ENCODE results near the gene TLDC2. TPM values are rescaled to one million over a fixed set of nuclear protein-coding genes. Genes with fewer than 3 reads are reported as not detected.
A peak's percentile ranks its signal among the peaks of the same experiment; 100 is the strongest.
"Not testable (repeated sequence)": the region's sequence is repeated elsewhere in the genome, so short reads cannot be mapped to it uniquely, and the experiment has no call there.

TLDC2 gene
- total RNA-seq, 1 experiment from 2014 or later = 0.17 TPM

DNA sequence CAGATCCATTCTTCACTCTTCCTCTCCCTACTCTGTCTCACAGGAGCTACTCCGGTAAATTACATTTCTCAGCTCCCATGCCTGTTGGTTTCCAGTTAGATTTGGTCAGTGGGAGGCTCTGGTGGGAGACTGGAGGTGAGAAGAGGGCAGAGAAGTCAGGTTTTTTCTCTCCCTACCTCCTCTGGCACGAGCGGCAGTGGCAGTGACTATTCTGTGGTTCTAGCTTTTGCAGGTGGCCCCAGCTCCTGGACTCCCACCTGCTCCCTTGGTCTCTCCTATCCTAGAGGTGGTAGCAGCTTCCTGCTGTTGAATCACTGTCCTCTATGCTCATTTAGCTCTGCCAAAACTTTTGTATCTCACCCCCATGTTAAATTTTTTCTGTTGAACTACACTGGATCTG is 17.9 kb downstream of the TLDC2 start:
- peaks cover 3% of the 10 kb centered on the region; the same call in 1 of the 2 replicates for H3K4me1 Mint-ChIP-seq
- H3K9me3 Mint-ChIP-seq = no peaks in the 10 kb centered on the region
- ATAC-seq = no peak
- no peak overlapping the region for H3K4me3 Mint-ChIP-seq
- peaks cover 9% of the 10 kb centered on the region for H3K36me3 Mint-ChIP-seq
- ChIA-PET CTCF (interaction anchor here (0.7 to 1.8 kb wide), 4 partner anchors 85 to 134 kb away, joined by 3 to 5 read pairs (median 4); partner anchors contain the start of gene DSN1), POLR2A (no interaction called here)
- DNase-seq (ENCODE audit: low spot score) = no peak
- H3K27me3 Mint-ChIP-seq (ENCODE audit: low read depth) = no peaks in the 10 kb centered on the region
- H3K27ac Mint-ChIP-seq = no peak overlapping the region
- TF ChIP-seq TEAD1 (CRISPR knock-in tag; IDR thresholded peaks at IDR 0.05) (no peak), TP53 (CRISPR knock-in tag; IDR thresholded peaks at IDR 0.05) (no peak)

DNA sequence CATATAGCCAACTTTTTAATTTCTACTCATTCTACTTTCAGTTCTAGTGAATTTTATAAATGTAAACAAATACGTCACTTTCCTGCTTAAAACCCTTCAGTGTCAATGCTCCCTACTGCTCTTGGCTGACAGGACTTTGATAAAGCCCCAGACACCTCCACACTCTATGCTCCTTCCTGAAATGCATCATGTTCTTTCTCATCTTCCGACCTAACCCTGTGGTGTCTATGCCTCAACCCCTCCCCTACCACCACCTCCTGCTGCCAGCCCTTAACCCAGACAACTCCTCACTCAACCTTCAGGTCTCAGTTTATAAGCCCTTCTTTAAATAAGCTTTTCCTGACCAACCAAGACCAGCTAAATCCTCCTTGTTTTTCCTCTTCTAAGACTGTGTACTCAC is 19.1 kb downstream of the TLDC2 start:
- Mint-ChIP-seq H3K27me3 (ENCODE audit: low read depth) (no peaks in the 10 kb centered on the region), H3K9me3 (no peaks in the 10 kb centered on the region), H3K4me3 (no peak overlapping the region), H3K27ac (no peak overlapping the region), H3K36me3 (peaks cover 14% of the 10 kb centered on the region), H3K4me1 (peaks cover under 1% of the 10 kb centered on the region; the same call in 1 of the 2 replicates)
- ChIA-PET POLR2A (no interaction called here), CTCF (interaction anchor here (0.6 to 1.8 kb wide), 2 partner anchors 86 to 89 kb away, joined by 4 read pairs; no protein-coding TSS in a partner anchor)
- TF ChIP-seq GRHL2 (CRISPR knock-in tag; IDR thresholded peaks at IDR 0.05; ENCODE audit: insufficient replicate concordance, severe bottlenecking) (no peak), ZNF138 (CRISPR knock-in tag; conservative IDR thresholded peaks at IDR 0.05) (no peak)
- TF ChIP-seq, protein P1, sequence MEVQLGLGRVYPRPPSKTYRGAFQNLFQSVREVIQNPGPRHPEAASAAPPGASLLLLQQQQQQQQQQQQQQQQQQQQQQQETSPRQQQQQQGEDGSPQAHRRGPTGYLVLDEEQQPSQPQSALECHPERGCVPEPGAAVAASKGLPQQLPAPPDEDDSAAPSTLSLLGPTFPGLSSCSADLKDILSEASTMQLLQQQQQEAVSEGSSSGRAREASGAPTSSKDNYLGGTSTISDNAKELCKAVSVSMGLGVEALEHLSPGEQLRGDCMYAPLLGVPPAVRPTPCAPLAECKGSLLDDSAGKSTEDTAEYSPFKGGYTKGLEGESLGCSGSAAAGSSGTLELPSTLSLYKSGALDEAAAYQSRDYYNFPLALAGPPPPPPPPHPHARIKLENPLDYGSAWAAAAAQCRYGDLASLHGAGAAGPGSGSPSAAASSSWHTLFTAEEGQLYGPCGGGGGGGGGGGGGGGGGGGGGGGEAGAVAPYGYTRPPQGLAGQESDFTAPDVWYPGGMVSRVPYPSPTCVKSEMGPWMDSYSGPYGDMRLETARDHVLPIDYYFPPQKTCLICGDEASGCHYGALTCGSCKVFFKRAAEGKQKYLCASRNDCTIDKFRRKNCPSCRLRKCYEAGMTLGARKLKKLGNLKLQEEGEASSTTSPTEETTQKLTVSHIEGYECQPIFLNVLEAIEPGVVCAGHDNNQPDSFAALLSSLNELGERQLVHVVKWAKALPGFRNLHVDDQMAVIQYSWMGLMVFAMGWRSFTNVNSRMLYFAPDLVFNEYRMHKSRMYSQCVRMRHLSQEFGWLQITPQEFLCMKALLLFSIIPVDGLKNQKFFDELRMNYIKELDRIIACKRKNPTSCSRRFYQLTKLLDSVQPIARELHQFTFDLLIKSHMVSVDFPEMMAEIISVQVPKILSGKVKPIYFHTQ (CRISPR knock-in tag; IDR thresholded peaks at IDR 0.05) = no peak
- TF ChIP-seq, protein P2, sequence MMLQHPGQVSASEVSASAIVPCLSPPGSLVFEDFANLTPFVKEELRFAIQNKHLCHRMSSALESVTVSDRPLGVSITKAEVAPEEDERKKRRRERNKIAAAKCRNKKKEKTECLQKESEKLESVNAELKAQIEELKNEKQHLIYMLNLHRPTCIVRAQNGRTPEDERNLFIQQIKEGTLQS (CRISPR knock-in tag; conservative IDR thresholded peaks at IDR 0.05) = no peak
- DNase-seq (ENCODE audit: low spot score) (no peak), ATAC-seq (no peak)

DNA sequence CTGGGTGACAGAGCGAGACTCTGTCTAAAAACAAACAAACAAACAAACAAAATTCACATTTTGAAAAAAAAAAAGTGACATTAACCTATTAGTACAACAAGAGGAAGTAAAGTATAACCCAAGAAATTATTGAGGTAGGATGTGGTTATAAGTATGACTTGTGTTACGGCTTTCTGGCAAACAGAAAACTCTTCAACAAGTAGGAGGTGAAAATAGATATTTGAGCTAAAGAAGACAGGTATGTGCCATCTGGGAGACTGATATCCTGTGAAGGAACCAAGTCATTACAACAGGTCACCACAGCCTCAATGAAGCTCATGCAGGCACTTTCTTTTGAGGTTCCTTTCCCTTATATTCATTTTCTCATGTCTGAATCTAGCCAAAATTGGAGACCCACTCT is 28.8 kb downstream of the TLDC2 start:
- Mint-ChIP-seq H3K27me3 (ENCODE audit: low read depth) (no peaks in the 10 kb centered on the region), H3K27ac (peak overlapping the region; percentile 23; the same call in 1 of the 2 replicates), H3K36me3 (peaks cover 31% of the 10 kb centered on the region), H3K4me1 (no peaks in the 10 kb centered on the region), H3K4me3 (no peak overlapping the region), H3K9me3 (no peaks in the 10 kb centered on the region)
- CTCF ChIA-PET = no interaction called here
- no peak for ATAC-seq
- TF ChIP-seq PRRX2 (CRISPR knock-in tag; IDR thresholded peaks at IDR 0.05) (no peak), ZNF396 (CRISPR knock-in tag; IDR thresholded peaks at IDR 0.05; ENCODE audit: borderline replicate concordance) (no peak), CREM (CRISPR knock-in tag; IDR thresholded peaks at IDR 0.05) (no peak), HMGA2 (CRISPR knock-in tag; IDR thresholded peaks at IDR 0.05) (no peak)
- TF ChIP-seq, protein P3, sequence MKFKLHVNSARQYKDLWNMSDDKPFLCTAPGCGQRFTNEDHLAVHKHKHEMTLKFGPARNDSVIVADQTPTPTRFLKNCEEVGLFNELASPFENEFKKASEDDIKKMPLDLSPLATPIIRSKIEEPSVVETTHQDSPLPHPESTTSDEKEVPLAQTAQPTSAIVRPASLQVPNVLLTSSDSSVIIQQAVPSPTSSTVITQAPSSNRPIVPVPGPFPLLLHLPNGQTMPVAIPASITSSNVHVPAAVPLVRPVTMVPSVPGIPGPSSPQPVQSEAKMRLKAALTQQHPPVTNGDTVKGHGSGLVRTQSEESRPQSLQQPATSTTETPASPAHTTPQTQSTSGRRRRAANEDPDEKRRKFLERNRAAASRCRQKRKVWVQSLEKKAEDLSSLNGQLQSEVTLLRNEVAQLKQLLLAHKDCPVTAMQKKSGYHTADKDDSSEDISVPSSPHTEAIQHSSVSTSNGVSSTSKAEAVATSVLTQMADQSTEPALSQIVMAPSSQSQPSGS (CRISPR knock-in tag; IDR thresholded peaks at IDR 0.05; ENCODE audit: borderline replicate concordance, low read depth) = no peak
- TF ChIP-seq, protein P4, sequence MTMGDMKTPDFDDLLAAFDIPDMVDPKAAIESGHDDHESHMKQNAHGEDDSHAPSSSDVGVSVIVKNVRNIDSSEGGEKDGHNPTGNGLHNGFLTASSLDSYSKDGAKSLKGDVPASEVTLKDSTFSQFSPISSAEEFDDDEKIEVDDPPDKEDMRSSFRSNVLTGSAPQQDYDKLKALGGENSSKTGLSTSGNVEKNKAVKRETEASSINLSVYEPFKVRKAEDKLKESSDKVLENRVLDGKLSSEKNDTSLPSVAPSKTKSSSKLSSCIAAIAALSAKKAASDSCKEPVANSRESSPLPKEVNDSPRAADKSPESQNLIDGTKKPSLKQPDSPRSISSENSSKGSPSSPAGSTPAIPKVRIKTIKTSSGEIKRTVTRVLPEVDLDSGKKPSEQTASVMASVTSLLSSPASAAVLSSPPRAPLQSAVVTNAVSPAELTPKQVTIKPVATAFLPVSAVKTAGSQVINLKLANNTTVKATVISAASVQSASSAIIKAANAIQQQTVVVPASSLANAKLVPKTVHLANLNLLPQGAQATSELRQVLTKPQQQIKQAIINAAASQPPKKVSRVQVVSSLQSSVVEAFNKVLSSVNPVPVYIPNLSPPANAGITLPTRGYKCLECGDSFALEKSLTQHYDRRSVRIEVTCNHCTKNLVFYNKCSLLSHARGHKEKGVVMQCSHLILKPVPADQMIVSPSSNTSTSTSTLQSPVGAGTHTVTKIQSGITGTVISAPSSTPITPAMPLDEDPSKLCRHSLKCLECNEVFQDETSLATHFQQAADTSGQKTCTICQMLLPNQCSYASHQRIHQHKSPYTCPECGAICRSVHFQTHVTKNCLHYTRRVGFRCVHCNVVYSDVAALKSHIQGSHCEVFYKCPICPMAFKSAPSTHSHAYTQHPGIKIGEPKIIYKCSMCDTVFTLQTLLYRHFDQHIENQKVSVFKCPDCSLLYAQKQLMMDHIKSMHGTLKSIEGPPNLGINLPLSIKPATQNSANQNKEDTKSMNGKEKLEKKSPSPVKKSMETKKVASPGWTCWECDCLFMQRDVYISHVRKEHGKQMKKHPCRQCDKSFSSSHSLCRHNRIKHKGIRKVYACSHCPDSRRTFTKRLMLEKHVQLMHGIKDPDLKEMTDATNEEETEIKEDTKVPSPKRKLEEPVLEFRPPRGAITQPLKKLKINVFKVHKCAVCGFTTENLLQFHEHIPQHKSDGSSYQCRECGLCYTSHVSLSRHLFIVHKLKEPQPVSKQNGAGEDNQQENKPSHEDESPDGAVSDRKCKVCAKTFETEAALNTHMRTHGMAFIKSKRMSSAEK (CRISPR knock-in tag; IDR thresholded peaks at IDR 0.05; ENCODE audit: borderline replicate concordance) = no peak
- TF ChIP-seq, protein P5, sequence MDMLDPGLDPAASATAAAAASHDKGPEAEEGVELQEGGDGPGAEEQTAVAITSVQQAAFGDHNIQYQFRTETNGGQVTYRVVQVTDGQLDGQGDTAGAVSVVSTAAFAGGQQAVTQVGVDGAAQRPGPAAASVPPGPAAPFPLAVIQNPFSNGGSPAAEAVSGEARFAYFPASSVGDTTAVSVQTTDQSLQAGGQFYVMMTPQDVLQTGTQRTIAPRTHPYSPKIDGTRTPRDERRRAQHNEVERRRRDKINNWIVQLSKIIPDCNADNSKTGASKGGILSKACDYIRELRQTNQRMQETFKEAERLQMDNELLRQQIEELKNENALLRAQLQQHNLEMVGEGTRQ (CRISPR knock-in tag; IDR thresholded peaks at IDR 0.05) = no peak
- TF ChIP-seq, protein P6, sequence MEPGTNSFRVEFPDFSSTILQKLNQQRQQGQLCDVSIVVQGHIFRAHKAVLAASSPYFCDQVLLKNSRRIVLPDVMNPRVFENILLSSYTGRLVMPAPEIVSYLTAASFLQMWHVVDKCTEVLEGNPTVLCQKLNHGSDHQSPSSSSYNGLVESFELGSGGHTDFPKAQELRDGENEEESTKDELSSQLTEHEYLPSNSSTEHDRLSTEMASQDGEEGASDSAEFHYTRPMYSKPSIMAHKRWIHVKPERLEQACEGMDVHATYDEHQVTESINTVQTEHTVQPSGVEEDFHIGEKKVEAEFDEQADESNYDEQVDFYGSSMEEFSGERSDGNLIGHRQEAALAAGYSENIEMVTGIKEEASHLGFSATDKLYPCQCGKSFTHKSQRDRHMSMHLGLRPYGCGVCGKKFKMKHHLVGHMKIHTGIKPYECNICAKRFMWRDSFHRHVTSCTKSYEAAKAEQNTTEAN (CRISPR knock-in tag; IDR thresholded peaks at IDR 0.05) = no peak
- POLR2A ChIA-PET = no interaction called here
- no peak for DNase-seq (ENCODE audit: low spot score)

DNA sequence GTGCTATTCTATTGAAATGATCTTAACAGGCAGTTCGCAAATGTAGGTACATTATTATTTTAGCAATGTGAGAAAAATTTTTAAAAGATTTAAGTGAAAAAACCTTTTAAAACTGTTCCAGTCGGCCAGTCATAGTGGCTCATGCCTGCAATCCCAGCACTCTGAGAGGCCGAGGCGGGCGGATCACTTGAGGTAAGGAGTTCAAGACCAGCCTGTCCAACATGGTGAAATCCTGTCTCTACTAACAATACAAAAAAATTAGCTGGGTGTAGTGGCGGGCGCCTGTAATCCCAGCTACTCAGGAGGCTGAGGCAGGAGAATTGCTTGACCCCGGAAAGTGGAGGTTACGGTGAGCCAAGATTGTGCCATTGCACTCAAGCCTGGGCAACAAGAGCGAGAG is 29.6 kb downstream of the TLDC2 start:
- H3K9me3 Mint-ChIP-seq; POLR2A ChIA-PET; CTCF ChIA-PET; H3K27ac Mint-ChIP-seq; H3K4me3 Mint-ChIP-seq; H3K27me3 Mint-ChIP-seq (ENCODE audit: low read depth); H3K4me1 Mint-ChIP-seq; DNase-seq (ENCODE audit: low spot score); ATAC-seq: not testable (repeated sequence)
- H3K36me3 Mint-ChIP-seq = peaks cover 35% of the 10 kb centered on the region

DNA sequence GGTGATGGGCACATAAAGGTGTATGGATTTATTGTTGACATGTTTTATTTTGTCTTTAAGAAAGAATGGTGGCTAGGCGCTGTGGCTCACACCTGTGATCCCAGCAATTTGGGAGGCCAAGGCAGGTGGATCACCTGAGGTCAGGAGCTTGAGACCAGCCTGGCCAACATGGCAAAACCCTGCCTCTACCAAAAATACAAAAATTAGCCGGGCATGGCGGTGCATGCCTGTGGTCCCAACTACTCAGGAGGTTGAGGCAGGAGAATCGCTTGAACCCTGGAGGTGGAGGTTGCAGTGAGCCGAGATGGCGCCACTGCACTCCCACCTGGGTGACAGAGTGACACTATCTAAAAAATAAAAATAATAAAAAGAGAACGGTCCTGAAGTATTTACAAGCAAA is 30.1 kb downstream of the TLDC2 start:
- H3K4me1 Mint-ChIP-seq; CTCF ChIA-PET; H3K4me3 Mint-ChIP-seq; H3K27me3 Mint-ChIP-seq (ENCODE audit: low read depth); H3K27ac Mint-ChIP-seq; H3K9me3 Mint-ChIP-seq; DNase-seq (ENCODE audit: low spot score); ATAC-seq: not testable (repeated sequence)
- POLR2A ChIA-PET = interaction anchor here (0.5 kb wide), 1 partner anchor 43 kb away, joined by 6 read pairs; no protein-coding TSS in a partner anchor
- peaks cover 37% of the 10 kb centered on the region for H3K36me3 Mint-ChIP-seq

All from WTC11 (cell line).